ENCODE measurements around the gene PDZD8.

The PDZD8 gene

GRCh38 chr10:117391436-117392205, 16.4 kb upstream of the PDZD8 start:
- DNase-seq: no peak

GRCh38 chr10:117390420-117390819, 15.2 kb upstream of the PDZD8 start:
- DNase-seq: no peak

- DNase-seq: no peak
Observed at GRCh38 chr10:117386805-117387204, 11.6 kb upstream of the PDZD8 start.

DNA sequence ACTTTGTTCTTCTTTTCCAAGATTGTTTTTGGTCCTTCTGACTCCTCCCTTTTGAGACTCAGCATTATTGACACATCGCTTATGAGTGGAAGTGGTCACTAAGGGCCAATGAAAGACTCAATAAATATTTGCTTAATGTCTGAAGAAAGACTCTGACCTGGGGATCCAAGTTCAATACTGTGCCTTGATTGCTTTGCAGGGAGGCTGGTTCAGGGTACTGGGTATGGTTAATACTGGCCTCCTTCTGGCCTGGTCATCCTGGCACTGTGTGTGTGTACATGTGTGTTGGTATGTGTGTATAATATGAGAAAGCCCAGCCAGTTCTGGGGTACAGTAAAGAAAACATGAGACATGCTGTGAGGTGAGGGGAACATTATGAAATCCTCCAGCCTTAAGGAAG, 7.6 kb upstream of the PDZD8 start:
- no peak for DNase-seq

DNA sequence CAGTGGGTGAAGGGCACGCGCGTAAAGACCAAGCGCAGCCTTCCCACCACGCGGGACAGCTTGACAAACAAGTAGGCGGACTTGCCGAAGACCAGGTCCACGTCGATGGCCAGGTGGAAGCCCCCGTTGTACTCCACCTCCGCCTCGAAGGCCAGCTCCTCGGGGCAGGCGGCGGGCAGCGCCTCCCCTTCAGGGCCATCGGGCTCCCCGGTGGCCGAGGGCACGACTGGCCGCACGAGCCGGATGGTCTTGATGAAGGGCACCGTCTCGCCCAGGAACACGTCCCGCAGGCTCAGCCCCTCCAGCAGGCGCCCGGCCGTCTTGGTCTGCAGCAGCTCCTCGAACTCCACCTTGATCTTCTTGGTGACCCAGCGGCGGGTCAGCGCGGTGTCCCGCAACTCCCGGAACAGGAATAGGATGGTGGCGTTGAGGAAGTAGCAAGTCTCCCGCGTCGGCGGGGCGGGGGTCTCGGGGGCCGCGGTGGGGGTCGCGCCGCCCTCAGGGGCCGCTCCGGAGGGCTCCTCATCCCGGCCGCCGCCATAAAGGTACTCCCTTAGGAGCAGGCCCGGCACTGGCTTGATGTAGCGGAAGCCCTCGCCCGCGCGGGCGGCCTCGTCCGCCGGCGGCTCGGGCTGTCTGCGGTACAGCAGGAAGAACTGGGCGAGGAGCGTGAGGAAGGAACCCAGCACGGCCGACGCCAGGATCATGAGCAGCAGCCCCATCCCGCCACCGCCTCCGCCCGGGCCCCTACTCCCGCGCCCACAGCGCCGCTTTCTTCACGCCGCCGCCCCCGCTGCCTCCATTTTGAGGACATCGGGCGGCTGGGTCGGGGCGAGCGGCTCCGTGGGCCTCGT, 507 bp downstream of the PDZD8 start:
- DNase-seq: no peak

DNA sequence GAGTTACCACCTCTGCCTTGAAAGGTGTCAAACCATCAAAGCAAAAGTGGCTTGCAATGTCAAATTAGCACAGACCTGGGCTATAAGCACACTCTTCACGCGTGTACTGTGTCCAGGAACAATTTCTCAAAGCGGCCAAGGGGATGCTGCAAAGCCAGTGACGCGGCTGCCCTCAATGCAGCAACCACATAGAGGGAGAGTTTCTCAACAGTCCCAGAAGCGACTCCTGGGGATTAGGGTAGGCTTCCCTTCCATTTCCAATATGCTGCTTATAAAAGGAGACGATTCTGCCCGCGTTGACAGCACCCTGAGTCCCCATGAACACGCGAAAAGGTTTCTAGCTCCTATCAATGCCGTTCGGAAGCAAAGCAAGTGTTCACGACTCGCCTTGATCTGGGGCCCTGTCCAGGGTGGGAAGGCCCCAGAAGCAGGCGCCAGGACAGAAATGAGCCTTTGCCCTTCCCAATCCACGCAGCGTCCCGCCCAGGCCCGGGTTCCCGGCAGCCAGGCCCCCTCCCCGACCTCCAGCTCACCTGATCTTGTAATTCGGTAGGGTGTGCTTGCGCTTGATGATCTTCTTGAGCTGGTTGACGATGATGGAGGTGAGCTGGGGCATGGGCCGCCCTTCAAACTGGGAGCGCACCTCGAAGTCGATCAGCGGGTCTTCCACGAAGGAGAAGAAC, 1.3 kb downstream of the PDZD8 start:
- no peak for DNase-seq

DNA sequence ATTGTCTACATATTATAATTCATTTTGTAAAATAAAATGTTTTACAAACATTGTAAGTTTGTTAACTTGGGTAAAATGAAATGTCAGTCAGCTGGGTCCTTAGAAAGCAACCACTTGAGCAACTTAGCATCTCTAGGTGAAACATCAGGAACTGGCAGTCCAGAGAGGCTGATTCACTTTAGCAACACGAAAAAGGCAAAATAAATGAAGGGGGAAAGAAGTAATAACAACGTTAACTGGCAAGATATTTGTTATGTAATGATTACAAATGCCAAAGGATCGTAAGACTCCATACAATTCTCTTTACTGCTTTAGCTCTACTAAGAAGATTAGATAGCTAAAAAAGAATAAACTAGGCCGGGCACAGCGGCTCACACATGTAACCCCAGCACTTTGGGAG, 5.0 kb downstream of the PDZD8 start:
- no peak for DNase-seq

GRCh38 chr10:117367718-117368117, 7.5 kb downstream of the PDZD8 start:
- no peak for DNase-seq

DNA sequence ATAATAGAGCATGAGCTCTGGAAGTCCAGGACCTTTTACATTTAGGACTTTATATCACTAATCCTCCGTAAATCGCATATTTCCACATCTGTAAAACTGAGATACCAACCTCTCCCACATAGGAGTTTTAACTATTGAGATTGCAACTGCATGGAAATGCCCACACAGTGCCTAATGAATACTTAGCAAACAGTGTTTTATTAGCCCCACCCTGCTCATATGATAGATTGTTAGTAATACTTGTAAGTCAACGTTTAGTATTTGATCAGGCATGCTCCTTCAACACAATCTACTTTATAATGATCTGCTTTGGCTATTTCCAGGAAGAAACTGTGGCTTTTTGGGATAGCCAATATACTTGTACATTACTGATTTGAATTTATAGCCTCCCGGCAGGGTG, 8.5 kb downstream of the PDZD8 start:
- no peak for DNase-seq

- DNase-seq: no peak
Observed at GRCh38 chr10:117365612-117366011, 9.6 kb downstream of the PDZD8 start.

- no peak for DNase-seq
Observed at GRCh38 chr10:117364110-117364960, 10.9 kb downstream of the PDZD8 start.

- no peak for DNase-seq
Observed at GRCh38 chr10:117363028-117363427, 12.2 kb downstream of the PDZD8 start.

GRCh38 chr10:117362313-117362712, 12.9 kb downstream of the PDZD8 start:
- DNase-seq: no peak

- no peak for DNase-seq
Observed at GRCh38 chr10:117360994-117361667, 14.1 kb downstream of the PDZD8 start.

DNA sequence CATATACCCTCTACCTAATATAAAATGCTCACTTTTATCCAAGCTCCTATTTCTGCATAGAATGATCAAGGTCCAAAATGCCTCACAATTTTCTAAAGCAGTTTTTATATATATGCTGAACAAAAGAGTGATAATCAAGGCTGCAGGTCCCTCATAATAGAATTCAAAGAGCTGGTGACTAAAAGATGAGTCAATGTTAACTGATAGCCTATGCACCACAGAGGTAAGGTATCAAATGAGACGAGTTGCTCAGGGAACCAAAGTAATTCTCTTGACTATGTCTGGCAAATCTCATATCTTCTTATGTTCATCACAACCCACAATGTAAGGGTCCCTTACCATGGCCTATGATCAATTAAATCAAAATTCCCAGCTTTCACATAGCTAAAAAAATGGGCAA, 15.2 kb downstream of the PDZD8 start:
- DNase-seq: no peak

DNA sequence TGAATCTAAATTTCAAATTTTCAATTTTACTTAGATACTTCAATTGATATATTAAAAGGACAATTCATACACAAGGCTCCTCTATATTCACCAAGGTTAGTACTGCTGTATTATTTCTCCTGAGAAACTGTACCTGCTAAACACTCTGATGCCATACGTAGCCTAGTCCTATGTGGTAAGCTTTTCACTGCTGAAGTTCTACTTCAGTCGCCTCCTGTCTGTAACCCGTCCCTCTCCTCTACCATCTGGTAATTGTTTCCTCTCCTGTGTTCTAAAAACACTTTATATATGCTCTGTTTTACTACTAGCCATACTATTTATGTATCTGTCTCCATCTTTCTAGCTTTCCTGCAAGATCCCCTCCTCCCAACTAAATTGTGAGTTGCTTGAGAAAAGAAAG, 20.2 kb downstream of the PDZD8 start:
- no peak for DNase-seq

GRCh38 chr10:117353684-117354083, 21.6 kb downstream of the PDZD8 start:
- DNase-seq: no peak

- no peak for DNase-seq
Observed at GRCh38 chr10:117352724-117353123, 22.5 kb downstream of the PDZD8 start.

DNA sequence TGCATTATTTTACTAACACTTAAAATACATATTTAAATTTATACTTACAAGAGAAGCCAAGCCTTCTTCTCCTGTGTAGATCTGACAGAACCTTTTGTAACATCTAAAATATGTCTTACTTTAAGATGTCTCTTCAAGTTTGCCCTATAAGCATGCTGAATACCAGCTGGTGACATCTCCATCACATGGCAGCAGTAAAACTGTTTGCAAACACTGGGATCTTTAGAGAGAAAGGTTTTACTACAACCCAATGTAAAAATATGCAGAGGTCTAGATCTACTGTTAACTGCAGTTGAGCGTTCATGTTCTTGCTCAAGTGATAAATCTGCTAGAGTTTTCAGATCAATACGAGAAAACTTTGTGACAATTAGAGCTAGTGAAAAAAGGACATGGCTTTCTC, 23.2 kb downstream of the PDZD8 start:
- no peak for DNase-seq

DNA sequence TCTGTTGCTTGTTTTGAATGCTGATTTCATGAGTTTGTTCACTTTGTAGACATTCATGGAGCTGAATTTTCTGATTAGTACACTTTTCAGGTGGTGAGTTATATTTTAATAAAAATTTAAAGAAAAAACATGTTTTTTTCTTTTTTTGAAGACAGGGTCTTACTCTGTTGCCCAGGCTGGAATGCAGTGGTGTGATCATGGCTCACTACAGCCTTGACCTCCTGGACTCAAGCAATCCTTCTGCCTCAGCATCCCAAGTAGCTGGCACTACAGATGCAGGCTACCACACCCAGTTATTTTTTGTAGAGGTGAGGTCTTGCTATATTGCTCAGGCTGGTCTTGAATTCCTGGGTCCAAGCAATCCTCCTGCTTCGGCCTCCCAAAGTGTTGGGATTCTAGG, 23.7 kb downstream of the PDZD8 start:
- no peak for DNase-seq

GRCh38 chr10:117350909-117351308, 24.3 kb downstream of the PDZD8 start:
- DNase-seq: no peak

- no peak for DNase-seq
Observed at GRCh38 chr10:117348236-117348635, 27.0 kb downstream of the PDZD8 start.

Measured in activated T-cell treated with anti-CD3 and anti-CD28 coated beads for 4 hours (primary cell).